ENCODE data around the gene PUDP. TPM values are rescaled to one million over a fixed set of nuclear protein-coding genes. Genes with fewer than 3 reads are reported as not detected.
"Not testable (repeated sequence)": the region's sequence is repeated elsewhere in the genome, so short reads cannot be mapped to it uniquely, and the experiment has no call there.

Gene PUDP
- total RNA-seq, 3 donors from 2014 or later = 6.2 to 20.3 (median 17.9) TPM

DNA sequence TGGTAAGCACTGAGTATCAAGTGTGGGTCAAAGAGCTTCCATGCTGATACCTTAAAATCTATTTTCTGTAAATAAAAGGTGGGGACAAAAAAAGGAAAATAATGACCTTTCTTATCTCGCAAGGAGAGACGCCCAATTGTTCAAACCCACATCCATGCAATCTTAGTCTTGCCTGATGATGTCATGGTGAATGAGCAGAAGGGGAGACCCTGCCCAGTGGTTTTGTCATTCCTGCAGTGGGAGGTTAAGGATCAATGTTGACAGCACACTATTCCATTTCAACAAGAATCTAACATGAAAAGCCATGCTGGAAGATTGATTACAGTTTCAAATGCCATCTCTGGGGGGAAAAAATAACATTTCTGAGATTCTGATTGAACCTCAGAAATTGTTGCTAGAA is 40.7 kb upstream of the PUDP start:
- Histone ChIP-seq H3K27me3 (no peaks in the 10 kb centered on the region), H3K36me3 (no peaks in the 10 kb centered on the region), H3K27ac (no peak overlapping the region), H3K9me3 (no peaks in the 10 kb centered on the region), H3K4me1 (no peaks in the 10 kb centered on the region), H3K4me3 (no peak overlapping the region)
- no peak for TF ChIP-seq POLR2AphosphoS5 (IDR thresholded peaks at IDR 0.05)
- TF ChIP-seq, protein P1, sequence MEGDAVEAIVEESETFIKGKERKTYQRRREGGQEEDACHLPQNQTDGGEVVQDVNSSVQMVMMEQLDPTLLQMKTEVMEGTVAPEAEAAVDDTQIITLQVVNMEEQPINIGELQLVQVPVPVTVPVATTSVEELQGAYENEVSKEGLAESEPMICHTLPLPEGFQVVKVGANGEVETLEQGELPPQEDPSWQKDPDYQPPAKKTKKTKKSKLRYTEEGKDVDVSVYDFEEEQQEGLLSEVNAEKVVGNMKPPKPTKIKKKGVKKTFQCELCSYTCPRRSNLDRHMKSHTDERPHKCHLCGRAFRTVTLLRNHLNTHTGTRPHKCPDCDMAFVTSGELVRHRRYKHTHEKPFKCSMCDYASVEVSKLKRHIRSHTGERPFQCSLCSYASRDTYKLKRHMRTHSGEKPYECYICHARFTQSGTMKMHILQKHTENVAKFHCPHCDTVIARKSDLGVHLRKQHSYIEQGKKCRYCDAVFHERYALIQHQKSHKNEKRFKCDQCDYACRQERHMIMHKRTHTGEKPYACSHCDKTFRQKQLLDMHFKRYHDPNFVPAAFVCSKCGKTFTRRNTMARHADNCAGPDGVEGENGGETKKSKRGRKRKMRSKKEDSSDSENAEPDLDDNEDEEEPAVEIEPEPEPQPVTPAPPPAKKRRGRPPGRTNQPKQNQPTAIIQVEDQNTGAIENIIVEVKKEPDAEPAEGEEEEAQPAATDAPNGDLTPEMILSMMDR (IDR thresholded peaks at IDR 0.05) = no peak
- no peak for TF ChIP-seq POLR2A (IDR thresholded peaks at IDR 0.05)
- no peak for DNase-seq (ENCODE audit: low spot score in 2 of 2)
- intact Hi-C loops (cut with DNase I; ENCODE audit: low total_unique reads) = no loop called here

DNA sequence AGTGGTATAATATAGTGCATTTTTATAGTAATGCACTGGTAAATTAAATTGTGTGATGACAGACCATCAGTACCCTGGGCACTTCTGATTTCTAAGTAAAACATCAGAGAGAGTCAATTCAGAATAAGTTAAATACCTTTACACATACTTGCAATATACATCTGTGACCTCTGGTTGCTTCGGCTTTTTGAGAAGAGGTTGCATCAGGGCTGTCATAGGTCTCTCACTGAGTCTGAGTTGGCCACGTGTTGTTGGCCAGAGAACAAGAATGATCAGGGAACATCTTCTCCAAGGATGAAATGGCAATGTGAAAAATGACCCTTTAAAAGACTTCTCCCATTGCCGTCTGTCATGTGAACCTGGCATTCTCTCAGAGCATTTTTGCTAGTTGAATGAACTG is 36.9 kb upstream of the PUDP start:
- Histone ChIP-seq H3K36me3 (no peaks in the 10 kb centered on the region), H3K27me3 (no peaks in the 10 kb centered on the region), H3K4me1 (no peaks in the 10 kb centered on the region), H3K9me3 (no peaks in the 10 kb centered on the region), H3K4me3 (no peak overlapping the region), H3K27ac (no peak overlapping the region)
- intact Hi-C loops (cut with DNase I; ENCODE audit: low total_unique reads) = no loop called here
- TF ChIP-seq POLR2A (IDR thresholded peaks at IDR 0.05) = no peak
- TF ChIP-seq, protein P1 (IDR thresholded peaks at IDR 0.05) = no peak
- TF ChIP-seq POLR2AphosphoS5 (IDR thresholded peaks at IDR 0.05) = no peak
- no peak for DNase-seq (ENCODE audit: low spot score in 2 of 2)

DNA sequence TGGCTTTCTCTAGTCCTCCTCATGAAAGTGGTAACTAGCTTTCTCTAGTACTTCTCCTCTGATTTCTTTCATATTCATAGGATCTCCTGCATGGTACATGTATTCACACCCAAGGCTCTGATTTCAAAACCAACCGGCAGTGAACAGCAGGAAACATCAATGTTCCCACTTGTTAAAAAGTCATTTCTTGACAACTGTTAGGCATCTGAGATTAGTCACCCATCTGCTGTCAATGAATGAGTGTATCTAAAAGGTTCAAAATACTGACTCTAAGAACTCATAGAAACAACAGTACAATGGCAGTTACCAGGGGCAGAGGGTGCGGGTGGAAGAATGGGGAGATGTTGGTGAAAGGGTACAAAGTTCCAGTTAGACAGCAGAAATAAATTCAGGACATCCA is 31.5 kb upstream of the PUDP start:
- H3K27ac ChIP-seq = no peak overlapping the region
- TF ChIP-seq POLR2AphosphoS5 (IDR thresholded peaks at IDR 0.05) (no peak), POLR2A (IDR thresholded peaks at IDR 0.05) (no peak)
- TF ChIP-seq, protein P1 (IDR thresholded peaks at IDR 0.05) = no peak
- DNase-seq (ENCODE audit: low spot score in 2 of 2) = no peak
- H3K4me1 ChIP-seq = no peaks in the 10 kb centered on the region
- no peaks in the 10 kb centered on the region for H3K9me3 ChIP-seq
- intact Hi-C loops (cut with DNase I; ENCODE audit: low total_unique reads) = no loop called here
- no peaks in the 10 kb centered on the region for H3K36me3 ChIP-seq
- H3K4me3 ChIP-seq = no peak overlapping the region
- H3K27me3 ChIP-seq = no peaks in the 10 kb centered on the region

DNA sequence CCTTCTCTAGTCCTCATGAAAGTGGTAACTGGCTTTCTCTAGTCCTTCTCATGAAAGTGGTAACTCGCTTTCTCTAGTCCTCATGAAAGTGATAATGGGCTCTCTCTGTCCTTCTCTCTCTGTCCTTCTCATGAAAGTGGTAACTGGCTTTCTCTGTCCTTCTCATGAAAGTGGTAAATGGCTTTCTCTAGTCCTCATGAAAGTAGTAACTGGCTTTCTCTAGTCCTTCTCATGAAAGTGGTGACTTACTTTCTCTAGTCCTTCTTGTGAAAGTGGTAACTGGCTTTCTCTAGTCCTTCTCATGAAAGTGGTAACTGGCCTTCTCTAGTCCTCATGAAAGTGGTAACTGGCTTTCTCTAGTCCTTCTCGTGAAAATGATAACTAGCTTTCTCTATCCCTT is 30.9 kb upstream of the PUDP start:
- H3K4me3 ChIP-seq; H3K4me1 ChIP-seq; DNase-seq (ENCODE audit: low spot score in 2 of 2); intact Hi-C loops (cut with DNase I; ENCODE audit: low total_unique reads); H3K36me3 ChIP-seq; H3K27me3 ChIP-seq; H3K9me3 ChIP-seq; H3K27ac ChIP-seq: not testable (repeated sequence)

DNA sequence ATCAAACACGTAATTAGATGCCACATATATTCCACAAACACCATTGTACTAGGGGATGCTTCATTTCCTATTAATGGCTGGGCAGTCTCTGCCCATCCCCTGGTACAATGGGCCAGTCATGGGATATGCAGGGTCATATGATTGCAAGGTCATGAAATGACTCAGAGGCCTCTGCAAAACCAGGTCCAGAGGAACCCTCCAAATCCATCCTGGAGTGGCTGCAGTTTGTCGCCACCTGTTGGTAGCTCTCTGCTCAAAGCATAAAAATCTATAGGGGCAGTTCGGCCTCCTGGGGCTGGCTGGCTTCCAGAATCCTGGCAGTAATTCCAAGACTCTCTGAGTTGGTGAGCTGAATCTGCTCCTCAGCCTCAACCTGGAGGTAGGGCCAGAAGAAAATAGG is 22.9 kb upstream of the PUDP start:
- Histone ChIP-seq H3K4me1 (no peaks in the 10 kb centered on the region), H3K9me3 (no peaks in the 10 kb centered on the region), H3K27me3 (no peaks in the 10 kb centered on the region), H3K4me3 (no peak overlapping the region), H3K36me3 (no peaks in the 10 kb centered on the region), H3K27ac (no peak overlapping the region)
- TF ChIP-seq, protein P1 (IDR thresholded peaks at IDR 0.05) = no peak
- TF ChIP-seq POLR2AphosphoS5 (IDR thresholded peaks at IDR 0.05) (no peak), POLR2A (IDR thresholded peaks at IDR 0.05) (no peak)
- DNase-seq (ENCODE audit: low spot score in 2 of 2) = no peak
- intact Hi-C loops (cut with DNase I; ENCODE audit: low total_unique reads) = no loop called here

DNA sequence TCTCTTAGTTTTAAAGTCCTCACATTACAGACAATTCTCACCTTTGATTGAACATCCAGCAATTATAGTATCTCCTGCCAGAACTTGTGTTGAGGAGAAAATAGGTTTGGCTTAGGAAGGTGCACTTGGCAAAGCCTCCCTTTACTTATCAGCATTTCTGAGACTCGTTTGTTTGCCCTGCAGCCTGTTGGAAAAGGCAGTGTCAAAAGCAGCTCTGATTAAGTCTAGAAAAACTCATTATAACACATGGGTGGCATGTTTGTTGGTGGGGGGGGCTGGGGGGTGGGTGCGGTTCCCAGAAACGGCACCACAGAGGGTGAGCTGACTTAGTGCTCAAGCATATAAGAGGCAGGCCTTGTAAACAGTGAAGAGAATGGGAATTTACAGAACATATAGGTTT is 21.7 kb upstream of the PUDP start:
- no peak for DNase-seq (ENCODE audit: low spot score in 2 of 2)
- Histone ChIP-seq H3K27ac (no peak overlapping the region), H3K27me3 (no peaks in the 10 kb centered on the region), H3K36me3 (no peaks in the 10 kb centered on the region), H3K4me1 (no peaks in the 10 kb centered on the region), H3K4me3 (no peak overlapping the region), H3K9me3 (no peaks in the 10 kb centered on the region)
- no peak for TF ChIP-seq POLR2AphosphoS5 (IDR thresholded peaks at IDR 0.05)
- TF ChIP-seq, protein P1 (IDR thresholded peaks at IDR 0.05) = no peak
- TF ChIP-seq POLR2A (IDR thresholded peaks at IDR 0.05) = no peak
- intact Hi-C loops (cut with DNase I; ENCODE audit: low total_unique reads) = no loop called here
